Cardiac septum (tissue), 1 donor: ENCODE results near the gene INTS7. TPM values are rescaled to one million over a fixed set of nuclear protein-coding genes. Genes with fewer than 3 reads are reported as not detected.
"Not testable (repeated sequence)": the region's sequence is repeated elsewhere in the genome, so short reads cannot be mapped to it uniquely, and the experiment has no call there.

ENCODE experiments used
- DNase-seq: peaks from one replicate; pipeline ENCODE4 v3.0.0-alpha.2; 2020; ENCODE audit warnings: low spot score
- intact Hi-C: fragments of 100-400 bp; cut with DNase I; formaldehyde crosslinking; loops from one replicate; pipeline ENCODE4 v1.14.0; 2022
- total RNA-seq: library from RNA; stranded (reverse); fragmentation: NEBNext Ultra II Directional; extraction: Animal tissue kit (Norgen Biotek cat#: 25700); gene quantifications from one replicate; pipeline ENCODE4 v1.2.1, GENCODE V29; 2021
- donor health status: DM: no; HTN: no; CAD: no.

Gene INTS7
- total RNA-seq, 1 donor from 2014 or later, result 8.4 TPM

DNA sequence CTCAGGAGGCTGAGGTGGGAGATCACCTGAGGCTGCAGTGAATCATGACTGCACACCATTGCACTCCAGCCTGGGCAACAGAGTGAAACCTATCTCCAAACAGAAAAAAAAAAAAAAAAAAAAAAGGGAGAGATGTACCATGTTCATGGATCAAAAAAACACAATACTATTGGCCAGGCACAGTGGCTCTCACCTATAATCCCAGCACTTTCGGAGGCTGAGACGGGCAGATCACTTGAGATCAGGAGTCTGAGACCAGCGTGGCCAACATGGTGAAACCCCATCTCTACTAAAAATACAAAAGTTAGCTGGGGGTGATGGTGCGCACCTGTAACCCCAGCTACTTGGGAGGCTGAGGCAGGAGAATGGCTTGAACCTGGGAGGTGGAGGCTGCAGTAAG lies 37.9 kb downstream of the INTS7 start:
- intact Hi-C loops, DNase-seq: not testable (repeated sequence)

DNA sequence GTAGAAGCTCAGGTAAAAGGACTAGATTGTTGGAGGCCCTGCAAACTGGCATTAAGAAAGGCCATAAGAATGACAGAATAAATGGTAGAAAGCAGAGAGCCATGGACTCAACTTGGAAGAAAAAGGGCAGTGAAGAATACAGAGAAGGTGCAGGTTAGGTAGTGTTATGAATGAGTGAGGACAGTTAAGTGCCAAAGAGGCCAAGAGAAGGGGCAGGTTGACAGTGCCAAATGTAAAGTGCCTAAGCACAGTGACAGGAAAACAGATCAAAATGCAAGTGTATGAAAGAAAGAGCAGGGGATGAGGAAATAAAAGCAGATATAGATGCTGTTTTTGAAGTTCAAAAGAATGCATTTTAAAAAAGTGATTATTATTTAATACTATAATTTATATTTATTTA lies 43.7 kb downstream of the INTS7 start:
- DNase-seq, result no peak
- intact Hi-C loops, result no loop called here

DNA sequence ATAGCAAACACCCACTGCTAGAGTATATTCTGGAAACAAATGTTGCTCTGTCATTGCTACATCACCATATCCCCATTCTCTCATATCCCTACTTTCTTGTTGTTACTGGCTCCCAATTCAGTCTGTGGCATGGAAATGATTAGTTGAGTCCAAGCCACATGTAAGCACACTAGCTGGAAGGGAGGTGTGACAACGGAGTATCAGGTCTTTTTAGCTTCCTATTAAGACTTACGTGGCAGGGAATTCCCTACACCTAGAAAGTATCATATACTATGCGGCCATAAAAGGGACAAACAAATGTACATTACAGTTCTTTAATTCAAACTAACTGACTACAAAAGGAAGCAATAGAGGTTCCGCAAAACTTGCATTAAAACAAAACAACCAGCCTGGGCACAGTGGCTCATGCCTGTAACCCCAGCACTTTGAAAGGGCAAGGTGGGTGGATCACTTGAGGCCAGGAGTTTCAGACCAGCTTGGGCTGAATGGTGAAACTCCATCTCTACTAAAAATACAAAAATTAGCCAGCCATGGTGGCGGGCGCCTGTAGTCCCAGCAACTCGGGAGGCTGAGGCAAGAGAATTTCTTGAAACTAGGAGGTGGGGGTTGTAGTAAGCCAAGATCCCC lies 48.6 kb downstream of the INTS7 start:
- intact Hi-C loops, result no loop called here
- no peak for DNase-seq

DNA sequence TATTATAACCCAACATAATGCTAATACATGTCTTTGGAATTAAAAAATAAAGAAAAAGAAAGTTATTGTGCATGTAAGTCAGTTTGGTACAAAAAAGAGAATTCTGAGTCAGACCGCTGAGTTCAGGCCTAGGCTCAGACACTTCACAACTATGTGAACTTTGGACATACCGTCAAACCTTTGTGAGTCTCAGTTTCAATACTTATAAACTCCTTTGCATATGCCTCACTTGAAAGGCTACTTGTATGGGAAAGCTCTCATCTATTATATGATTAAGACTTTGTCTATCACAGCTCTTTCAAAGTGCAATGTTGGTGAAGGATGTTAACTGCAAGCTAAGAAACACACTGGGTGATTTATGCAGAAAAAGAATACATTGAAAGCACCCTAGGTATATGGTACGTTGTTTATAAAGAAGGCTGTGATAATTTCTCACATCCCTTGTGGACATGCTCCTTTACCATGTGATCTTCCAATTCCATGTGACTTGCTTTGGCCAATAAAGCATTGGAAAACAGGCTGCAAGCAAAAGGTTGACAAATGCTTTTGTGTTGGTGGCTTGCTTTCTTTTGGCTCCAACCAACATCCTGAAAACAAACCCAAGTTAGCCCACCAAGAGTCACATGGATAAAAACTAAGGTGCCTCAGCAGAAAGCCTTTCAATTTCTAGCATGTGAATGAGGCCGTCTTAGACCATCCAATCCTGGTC lies 49.6 kb downstream of the INTS7 start:
- DNase-seq, result no peak
- intact Hi-C loops, result no loop called here

DNA sequence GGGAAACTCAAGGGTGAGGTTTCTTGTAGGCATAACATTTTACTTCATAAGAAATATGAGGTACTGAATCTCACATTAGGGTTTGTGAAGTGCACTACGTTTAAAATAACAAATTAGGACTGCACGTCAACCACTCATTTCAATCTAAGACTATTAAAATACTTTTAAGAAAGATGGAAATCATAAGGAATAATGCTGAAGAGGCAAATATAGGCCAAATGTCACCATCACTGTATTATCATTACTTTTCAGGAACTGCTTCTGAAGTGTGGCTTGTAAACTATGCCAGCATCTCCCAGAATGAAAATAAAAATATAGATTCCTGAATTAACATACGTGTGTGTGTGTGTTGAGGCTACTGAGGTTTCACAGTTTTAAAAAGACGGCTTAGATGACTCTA lies 56.8 kb downstream of the INTS7 start:
- DNase-seq, result no peak
- intact Hi-C loops, result no loop called here

DNA sequence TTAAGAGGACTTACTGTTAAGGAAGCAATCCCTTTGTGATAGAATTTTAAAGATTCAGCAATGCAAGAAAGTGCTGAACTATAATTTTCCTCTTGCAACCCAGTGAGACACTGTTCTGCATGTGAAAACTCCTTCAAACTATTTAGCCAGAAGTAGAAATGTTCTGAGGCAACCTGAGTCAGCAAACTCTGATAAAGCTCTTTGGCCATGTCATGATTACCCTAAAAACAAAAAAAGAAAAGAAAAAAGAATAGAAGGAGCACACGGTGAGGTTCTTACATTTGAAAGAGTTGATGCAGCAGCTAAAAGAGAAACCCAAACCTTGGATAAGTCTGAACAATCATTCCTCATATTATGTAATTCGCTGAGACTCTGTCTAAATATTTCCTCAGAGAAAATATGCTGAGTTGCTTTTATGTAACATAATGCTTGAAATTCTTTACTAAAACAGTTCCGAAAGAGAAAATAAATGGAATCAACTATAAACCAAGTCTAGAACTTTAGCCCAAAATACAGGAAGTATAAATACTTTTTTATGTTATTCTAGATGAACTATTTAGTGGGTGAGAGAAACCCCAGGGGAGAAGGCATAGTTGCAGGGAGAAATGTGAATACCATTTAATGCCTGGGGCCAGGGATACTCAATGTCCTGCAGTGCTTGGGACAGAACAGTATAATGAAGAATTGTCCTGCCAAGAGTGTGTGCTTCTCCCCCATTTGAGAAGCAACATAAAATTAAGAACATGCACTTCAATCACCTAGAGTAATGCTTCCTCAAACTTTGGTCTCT lies 60.0 kb downstream of the INTS7 start:
- DNase-seq, result no peak
- intact Hi-C loops, result no loop called here

DNA sequence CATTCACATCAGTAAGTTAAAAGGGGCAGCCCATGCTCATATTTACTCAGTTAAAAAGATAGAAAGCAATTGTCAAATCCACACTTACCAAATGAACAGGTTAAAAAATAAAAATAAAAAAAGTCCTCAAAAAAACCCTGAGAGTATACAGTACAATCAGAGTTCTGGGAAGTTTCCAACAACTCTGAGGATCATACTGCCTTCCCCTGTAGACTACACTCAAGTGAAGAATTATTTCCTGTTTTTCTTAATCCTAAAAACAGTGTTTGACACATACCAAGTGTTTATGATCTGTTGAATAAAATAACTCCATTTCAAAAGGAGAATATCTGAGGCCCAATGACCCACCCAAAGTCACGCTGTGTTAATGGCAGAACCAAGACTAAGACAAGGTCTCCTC lies 61.8 kb downstream of the INTS7 start:
- DNase-seq, result no peak
- intact Hi-C loops, result no loop called here

DNA sequence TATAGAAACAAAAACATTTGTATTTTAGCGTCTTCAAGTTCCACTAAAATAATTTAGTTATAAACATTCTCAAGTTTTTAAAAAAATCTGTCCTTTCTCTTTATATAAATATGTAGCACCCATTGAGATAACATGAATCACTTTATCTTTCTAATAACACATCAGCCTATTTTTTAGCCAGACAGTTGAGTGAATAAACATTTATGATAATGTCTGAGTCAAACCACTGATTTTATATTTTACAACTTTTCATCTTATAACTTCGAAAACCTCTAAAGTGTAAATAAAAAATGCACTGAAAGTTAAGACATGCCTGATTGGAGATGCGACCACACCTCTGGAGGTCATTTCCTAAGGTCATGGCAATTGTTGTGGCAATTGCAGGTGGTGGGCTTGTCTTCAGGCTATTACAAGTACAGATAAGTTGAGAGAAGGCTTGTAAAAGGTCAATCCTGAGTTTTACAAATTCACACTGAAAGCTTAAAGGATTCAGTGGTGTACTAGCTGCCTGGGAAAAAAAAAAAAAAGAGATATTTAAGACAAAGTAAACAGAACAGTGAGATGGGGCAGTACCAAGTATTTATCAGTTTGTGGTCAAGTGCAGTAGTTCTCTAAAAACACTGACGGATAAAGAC lies 67.0 kb downstream of the INTS7 start:
- intact Hi-C loops, result no loop called here

DNA sequence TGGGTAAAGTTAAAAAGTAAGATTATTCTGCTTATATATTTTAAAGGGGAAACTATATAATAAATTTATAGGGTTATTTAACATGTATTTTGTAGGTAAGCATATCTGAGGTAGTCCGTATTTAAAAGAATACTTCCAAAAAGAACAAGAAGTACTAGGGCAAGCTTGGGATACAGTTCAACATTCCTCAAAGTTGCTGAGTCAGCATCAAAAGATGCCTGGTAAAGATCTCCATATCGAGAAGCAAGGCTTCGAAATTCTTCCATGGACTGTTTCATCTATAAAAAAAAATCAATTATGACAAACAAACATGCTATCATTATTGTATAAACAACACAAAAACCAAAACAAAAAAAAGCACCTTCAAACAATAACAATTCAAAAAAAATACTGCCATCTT lies 67.7 kb downstream of the INTS7 start:
- DNase-seq, result no peak
- intact Hi-C loops, result no loop called here

More for the DNA sequence above, 67.0 kb downstream of the INTS7 start:
- DNase-seq, result no peak

DNA sequence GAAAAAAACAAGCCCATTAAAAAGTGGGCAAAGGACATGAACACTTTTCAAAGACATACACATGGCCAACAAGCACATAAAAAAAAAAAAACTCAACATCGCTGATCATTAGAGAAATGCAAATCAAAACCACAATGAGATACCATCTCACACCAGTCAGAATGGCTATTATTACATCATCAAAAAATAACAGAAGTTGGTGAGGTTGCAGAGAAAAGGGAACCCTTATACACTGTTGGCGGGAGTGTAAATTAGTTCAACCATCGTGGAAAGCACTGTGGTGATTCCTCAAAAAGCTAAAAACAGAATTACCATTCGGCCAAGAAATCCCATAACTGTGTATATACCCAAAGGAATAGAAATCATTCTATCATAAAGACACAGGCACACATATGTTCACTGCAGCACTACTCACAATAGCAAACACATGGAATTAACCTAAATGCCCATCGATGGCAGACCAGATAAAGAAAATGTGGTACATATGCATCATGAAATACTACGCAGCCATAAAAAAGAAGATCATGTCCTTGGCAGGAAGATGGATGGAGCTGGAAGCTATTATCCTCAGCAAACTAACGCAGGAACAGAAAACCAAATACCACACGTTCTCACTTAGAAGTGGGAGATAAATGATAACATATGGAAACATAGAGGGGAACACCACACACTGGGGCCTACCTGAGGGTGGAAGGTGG lies 70.1 kb downstream of the INTS7 start:
- DNase-seq, result no peak
- intact Hi-C loops, result no loop called here

DNA sequence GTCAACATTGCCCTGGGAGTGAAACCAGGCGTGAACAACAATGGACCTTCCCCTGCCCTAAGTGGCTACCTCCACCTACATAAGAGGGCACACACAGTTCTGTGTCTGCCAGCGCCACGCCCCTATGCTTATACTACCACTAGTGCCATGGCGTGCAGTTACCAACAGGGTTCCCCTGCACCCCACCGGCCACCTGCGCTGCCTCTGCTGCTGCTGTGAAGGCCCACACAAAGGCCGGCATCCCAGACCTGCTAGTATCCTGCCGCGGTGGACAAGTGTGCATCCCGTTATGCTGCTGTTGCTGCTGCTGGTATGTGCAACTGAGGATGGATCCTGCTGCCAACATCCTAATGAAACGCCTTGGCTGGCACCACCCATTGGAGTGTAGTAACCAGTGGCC lies 75.7 kb downstream of the INTS7 start:
- intact Hi-C loops, result no loop called here
- DNase-seq, result no peak

DNA sequence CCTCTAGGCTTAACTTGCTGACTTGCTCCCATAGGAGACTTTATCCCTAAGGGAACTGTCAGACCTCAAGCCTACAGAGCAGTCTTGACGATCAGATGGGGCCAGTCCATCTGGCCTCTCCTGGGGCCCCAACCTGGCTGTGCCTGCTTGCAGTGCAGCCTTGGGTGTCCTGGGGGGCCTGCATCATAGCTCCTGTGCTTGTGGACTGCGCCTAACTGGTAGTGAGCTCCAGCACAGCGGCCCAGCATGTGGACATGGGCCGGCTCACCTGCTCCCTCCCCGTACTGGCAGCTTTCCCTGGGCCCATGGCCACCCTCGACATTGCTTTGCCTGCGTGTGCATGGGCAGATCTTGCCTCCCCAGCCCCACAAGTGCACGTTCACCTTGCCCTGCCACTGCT lies 76.1 kb downstream of the INTS7 start:
- no peak for DNase-seq
- intact Hi-C loops, result no loop called here

DNA sequence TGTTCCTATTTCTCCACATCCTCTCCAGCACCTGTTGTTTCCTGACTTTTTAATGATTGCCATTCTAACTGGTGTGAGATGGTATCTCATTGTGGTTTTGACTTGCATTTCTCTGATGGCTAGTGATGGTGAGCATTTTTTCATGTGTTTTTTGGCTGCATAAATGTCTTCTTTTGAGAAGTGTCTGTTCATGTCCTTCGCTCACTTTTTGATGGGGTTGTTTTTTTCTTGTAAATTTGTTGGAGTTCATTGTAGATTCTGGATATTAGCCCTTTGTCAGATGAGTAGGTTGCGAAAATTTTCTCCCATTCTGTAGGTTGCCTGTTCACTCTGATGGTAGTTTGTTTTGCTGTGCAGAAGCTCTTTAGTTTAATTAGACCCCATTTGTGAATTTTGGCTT lies 81.3 kb downstream of the INTS7 start:
- DNase-seq, intact Hi-C loops: not testable (repeated sequence)

DNA sequence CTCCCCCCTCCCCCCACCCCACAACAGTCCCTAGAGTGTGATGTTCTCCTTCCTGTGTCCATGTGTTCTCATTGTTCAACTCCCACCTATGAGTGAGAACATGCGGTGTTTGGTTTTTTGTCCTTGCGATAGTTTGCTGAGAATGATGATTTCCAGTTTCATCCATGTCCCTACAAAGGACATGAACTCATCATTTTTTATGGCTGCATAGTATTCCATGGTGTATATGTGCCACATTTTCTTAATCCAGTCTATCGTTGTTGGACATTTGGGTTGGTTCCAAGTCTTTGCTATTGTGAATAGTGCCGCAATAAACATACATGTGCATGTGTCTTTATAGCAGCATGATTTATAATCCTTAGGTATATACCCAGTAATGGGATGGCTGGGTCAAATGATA lies 81.8 kb downstream of the INTS7 start:
- DNase-seq, intact Hi-C loops: not testable (repeated sequence)

DNA sequence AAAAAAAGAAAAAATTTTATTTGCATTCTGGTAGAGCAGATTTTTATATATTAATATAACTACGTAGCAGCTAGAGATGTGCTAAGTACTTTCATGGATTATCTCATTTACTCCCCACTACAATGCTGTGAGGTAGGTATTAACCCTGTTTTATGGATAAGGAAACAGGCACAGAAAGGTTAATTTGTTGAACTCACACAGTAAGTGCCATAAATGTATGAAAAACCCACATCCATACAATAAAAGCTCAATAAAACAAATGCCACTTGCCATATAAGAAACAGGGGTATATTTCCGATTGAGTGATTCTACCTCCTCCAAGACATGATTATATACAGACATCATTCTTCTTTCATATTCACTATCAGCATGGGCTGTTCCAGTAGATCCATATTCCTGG lies 83.1 kb downstream of the INTS7 start:
- intact Hi-C loops, result no loop called here

DNA sequence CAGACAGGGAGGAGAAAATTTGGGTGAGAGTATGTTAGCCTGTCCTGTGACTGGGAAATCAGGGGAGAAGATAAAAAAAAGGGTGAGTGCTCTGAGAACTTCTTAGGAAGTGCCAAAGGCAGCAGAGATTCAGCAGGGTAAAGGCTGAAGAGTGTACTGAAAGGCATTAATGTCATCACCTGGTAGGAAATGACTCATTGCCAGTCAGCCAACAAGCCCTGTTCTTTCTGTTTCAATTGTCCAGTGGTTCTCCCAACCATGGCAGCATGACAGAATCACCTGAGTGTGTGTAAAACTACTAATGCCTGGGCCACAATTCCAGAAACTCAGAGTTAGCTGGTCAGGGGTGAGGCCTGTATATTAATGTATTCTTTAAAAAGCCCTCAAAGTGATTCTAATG lies 83.5 kb downstream of the INTS7 start:
- no peak for DNase-seq
- intact Hi-C loops, result no loop called here

More for the DNA sequence above, 83.1 kb downstream of the INTS7 start:
- DNase-seq, result no peak

DNA sequence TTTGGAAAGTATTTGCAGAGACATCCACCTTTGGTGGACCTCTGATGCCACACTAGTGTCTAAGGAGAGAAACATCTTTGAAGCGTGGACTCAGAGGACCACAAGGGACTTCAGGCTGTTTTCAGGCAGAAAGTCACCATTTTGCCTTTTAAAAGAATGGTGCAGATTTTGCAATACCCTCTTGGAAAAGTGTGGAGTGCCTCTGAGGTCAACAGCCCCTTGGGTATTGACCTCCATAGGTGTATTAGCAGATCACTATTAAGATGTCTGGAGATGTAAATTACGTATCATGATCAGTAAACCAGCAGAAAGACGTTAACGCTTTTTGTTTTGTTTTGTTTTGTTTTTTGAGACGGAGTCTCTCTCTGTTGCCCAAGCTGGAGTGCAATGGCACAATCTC lies 87.0 kb downstream of the INTS7 start:
- DNase-seq, result no peak
- intact Hi-C loops, result no loop called here

DNA sequence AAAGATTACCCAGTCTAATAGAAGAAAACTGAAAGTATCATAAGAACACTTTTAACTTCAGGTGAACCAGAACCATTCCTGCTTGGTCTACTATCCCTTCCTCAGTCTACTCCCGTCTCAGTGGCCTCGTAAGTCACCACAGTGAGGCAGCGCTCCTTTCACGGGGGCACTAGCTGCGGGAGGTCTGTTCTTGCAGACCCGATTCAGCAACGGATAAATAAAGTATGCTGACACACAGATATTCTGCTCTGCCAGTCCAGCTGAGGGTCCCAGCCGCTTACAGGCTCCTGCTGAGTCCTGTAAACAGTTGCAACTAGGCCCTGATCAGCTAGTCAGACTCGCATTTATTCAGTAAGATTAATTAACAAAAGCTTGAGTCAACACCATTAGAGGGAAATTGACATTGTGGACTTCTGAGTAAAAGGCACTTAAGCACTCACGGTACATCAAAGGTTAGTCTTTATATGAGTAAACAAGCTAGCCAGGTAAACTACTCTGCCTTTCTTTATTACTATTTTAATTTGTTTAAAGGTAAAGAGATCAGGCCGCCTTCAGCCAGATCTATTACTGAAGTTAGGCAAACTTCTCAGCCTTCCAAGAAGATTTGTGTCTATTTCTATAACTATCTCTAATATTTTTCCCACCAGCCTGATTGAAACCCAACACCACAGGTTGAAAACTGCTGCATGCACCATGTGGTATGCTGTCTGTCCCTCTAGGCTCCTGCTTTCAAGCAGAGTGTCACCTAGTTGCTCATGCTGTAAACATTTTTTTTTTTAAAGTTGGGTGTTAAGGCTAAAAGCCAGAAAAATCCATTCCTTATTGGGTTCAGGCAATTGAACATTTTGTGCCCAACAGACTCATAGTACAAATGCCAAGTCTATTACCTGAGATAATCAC lies 87.7 kb downstream of the INTS7 start:
- intact Hi-C loops, result no loop called here
- DNase-seq, result no peak
